GM18867 (cell line): ENCODE measurements around the gene PANK4.
"Not testable (repeated sequence)": the region's sequence is repeated elsewhere in the genome, so short reads cannot be mapped to it uniquely, and the experiment has no call there.

Experiments used
- ATAC-seq: cut with Tn5 transposase; IDR thresholded peaks from one replicate; pipeline ENCODE4 v1.9.1; 2021; ENCODE audit warnings: mild to moderate bottlenecking, moderate library complexity; ENCODE audit not compliant: unreplicated experiment

Gene PANK4

DNA sequence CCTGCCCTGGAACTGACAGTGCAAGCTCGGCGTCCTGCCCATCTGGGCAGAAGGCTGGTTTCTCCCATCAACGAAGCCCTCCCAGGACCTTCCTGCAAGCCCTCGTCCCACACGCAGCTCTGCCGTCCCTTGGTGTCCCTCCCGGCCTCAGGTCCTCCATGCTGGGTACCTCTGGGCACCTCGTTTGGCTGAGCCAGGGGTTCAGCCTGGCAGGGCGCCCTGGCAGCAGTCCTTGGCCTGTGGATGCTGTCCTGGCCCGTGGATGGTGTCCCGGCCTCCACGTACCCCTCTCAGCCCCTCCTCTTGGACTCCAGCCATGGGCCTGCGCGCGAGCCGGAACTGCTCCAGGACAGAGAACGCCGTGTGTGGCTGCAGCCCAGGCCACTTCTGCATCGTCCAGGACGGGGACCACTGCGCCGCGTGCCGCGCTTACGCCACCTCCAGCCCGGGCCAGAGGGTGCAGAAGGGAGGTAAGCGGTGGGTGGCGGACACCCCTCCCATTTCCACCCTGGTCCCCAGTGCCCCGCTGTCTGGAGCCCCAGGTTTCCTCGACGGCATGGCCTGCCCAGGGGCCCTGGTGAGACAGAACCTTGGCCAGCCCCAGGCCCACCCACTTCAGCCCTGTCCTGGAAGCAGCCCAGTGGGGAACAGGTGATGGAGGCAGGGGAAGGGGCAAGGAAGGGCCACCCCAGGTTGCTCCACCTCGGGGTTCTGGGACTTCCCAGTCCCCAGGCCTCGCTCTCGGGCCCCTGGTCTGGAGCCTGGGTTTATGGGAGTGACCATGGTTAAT, 33.3 kb upstream of the PANK4 start:
- no peak for ATAC-seq

DNA sequence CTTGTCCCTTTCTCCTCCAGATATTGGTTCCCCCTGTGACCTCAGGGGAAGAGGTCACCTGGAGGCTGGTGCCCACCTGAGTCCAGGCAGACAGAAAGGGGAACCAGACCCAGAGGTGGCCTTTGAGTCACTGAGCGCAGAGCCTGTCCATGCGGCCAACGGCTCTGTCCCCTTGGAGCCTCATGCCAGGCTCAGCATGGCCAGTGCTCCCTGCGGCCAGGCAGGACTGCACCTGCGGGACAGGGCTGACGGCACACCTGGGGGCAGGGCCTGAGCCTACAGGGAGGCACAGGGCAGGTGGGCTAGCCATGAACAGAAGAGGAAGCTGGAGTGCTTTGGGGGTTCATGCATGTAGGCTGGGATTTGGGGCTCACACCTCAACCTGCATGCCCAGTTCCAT, 32.5 kb upstream of the PANK4 start:
- no peak for ATAC-seq

DNA sequence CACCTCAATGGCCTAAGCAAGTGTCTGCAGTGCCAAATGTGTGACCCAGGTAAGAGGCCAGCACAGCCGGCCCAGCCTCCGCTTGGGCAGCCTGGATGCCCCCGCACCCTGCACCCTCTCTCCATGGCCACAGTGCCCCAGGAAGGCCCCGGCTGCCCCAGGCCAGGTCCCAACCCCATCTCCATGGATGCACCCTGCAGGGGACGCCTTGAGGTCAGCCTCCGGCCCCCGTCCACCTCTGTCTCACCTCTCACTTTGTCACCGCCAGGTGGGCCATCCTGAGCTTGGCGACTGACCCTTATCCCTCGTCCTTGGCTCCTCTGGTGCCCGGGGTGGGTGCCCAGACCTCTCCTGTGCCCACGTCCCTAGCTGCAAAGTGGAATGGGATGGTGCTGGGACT, 32.0 kb upstream of the PANK4 start:
- no peak for ATAC-seq

DNA sequence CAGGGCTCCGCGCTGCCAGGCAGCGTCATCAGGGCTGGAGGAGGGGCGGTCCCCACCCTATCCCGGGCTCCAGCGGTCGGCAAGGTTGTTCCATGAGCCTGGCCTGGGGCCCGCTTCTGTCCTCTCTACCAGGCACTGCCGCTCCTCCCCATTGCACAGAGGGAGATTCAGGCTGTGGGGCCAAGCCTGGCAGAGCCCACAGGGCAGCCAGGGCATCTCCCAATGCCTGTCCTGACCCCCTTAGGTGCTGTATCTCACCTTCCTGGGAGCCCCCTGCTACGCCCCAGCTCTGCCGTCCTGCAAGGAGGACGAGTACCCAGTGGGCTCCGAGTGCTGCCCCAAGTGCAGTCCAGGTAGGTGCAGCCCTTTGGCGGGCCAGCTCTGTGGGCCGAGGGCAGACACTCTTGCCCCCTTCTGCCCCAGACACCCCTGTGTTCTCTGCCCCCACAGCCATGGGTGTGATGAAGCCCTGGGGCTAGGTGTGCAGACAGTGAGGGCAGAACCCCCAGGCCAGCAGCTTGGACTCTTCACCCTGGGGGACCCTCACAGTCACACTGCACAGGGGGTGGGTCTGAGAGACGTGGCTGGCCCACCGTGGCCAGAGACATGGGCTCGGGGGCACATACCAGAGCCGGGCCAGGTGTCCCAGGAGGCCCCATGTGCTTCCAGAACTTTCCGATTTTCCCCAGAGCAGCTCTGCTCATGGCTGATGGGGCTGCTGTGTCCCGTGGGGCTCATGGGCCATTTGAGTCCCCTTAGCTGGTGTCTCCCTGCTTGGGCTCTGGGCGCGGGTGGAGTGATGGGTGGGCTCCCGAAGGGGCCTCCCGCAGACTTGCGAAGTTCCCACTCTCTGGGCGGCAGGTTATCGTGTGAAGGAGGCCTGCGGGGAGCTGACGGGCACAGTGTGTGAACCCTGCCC, 31.3 kb upstream of the PANK4 start:
- ATAC-seq: no peak

DNA sequence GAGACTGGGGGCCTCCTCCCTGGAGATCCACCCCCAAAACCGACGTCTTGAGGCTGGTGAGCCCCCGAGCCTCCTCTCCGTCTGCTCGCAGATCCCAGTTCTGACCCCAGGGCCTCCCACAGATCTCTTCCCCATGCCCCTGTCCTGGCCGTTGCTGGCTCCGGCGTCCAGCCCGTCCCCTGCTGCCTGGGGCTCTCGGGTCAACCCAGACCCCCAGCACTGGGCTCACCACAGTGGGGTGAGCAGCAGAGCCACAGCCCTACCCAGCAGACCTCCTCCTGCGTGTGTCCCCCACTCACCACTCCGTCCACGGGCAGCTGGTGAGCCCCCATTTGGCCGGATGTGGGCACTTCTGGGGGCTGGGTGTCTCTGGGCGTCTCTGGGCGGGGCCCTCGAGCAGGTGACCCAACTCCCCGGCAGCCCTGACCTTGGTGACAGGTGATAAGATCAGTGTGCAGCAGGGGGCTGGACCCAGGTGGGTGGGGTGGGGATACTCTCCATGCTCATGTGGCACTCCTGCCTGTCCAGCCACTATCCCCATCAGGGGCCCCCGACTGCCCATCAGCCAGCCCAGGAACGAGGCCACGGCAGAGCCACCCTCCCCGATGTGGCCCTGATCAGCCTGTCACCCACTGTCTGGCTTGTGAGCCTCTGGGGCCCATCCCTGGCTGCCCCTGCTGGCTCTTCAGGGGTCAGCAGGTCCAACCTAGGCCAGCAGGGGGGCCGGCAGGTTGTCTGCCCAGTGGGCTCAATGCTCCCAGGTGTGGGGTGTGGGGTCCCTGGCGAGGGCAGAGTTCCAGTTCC, 30.5 kb upstream of the PANK4 start:
- no peak for ATAC-seq

DNA sequence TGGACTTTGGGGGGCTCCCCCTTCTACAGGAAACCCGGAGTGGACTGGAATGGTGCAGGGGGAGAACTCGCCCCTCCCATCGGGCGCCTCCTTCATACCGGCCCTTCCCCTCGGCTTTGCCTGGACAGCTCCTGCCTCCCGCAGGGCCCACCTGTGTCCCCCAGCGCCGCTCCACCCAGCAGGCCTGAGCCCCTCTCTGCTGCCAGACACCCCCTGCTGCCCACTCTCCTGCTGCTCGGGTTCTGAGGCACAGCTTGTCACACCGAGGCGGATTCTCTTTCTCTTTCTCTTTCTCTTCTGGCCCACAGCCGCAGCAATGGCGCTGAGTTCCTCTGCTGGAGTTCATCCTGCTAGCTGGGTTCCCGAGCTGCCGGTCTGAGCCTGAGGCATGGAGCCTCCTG, 29.9 kb upstream of the PANK4 start, which contains the start of gene TNFRSF14:
TNFRSF14 (plus strand) TSS at position 95 of the 401 bp plus-strand sequence; CDS start at position 389, 294 bp downstream.
- no peak for ATAC-seq

DNA sequence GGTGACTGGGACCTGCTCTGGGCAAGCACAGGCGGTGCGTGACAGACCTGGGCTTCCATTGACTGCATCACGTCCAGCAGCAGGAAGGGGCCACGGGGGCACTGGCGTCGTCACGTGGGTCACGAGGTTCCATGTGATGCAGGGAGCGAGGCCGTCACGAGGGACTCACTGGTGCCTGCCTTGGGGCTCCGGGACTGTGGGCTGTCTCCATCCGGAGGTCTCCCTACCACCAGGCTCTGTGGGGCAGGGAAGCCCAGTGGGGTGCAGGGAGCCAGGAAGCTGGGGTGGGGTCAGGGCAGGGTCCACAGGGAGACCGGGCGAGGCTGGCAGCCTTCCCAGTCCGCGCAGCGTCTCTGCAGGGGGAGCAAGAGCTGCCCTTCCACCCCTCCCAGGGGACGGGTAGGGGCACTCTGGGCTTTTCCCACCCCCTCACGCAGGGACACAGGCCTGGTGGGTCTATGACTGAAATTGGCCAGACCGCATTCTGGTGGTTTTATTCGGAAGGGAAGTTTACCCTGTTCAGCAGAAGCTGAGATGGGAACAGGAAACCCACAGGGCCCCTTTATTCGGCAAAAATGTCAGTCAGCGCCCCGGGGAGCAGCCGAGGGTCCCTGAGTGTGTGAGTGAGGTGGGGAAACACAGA, 29.4 kb upstream of the PANK4 start:
- ATAC-seq: no peak

DNA sequence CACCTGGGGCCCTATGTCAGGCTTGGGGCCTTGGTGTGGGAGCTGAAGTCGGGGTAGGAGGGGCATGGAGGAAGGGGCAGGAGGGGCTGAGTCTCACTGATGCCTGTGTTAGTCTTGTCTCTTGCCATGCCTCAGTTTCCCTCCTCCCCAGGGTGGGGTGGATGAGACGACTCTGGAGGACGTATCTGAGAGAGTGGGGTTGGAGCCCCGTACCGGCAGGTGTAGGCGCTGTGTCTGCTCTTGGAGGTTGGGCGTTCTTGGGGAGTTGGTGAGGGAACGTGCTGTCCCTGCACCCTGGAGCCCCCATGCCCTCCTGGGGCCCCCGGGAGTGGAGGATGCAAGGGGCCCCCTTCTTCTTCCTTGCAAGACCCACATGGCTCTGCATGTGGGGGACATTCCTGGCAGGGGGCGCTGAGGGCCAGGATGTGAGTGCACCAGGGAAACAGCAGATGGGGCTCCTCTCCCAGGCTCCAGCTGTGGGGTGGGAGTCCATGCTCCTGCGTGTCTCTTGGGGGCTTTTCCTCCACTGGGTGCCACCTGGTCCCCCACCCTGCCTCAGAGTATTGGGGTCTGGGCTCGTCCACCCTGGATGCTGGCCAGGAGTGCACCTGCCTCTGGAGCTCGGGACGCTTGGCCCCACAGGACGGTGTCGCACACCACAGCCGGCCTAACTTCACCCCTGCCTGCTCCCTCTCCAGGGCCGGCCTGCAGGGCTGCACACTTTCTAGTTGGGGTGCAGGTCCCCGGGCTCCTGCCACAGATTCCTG, 28.4 kb upstream of the PANK4 start:
- ATAC-seq: no peak

DNA sequence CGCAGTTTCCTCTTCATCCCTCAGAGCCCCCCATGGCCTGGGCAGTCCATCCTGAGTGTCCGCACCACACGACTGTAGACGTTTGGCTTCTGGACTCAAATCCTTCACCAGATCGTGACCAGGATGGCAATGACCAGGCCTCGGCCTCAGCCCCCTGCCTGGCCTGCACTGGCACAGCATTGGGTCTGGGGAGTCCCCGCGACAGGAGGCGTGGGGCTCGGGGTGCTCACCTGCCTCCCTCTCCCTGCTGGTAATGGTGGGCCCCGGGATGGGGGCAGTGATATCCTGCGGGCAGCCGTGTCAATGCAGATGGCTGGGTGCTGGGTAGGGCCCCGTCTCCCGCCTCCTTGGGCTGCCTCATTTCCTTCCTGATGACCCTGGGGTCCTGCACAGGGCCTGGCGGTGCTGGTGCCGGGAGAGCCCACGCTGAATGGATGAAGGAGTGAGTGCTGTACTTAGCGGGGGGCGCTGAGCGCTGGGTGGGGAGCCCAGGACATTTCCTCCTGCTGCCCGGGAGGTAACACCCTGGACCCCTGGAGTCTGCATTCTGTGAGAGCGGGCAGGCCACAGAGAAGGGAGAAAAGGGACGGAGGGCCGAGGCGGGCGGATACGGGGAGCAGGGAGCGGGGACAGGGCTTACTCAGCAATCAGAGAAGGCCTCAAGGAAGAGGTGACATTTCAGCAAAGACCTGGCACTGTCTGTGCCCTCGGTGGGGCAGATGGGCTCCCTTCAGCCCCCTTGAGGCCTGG, 27.6 kb upstream of the PANK4 start:
- no peak for ATAC-seq

DNA sequence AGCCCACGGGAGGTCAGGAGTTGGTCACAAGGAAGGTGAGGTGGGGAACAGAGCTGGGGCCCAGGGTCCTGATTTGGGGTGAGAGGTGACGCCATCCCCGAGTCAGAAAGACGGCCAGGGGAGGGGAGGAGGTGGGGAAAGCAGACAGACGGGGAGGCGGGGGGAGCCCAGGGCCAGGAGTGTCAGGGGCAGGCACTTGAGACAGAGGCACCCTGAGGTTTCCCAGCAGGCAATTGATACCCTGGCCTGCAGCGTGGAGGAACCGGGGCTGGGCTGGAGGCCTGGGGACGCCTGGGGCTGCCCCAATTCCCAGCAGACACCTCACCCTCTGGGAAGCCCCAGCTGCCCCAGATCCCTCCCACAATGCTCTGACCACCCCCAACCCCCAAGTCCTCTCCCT, 26.7 kb upstream of the PANK4 start:
- ATAC-seq: not testable (repeated sequence)

DNA sequence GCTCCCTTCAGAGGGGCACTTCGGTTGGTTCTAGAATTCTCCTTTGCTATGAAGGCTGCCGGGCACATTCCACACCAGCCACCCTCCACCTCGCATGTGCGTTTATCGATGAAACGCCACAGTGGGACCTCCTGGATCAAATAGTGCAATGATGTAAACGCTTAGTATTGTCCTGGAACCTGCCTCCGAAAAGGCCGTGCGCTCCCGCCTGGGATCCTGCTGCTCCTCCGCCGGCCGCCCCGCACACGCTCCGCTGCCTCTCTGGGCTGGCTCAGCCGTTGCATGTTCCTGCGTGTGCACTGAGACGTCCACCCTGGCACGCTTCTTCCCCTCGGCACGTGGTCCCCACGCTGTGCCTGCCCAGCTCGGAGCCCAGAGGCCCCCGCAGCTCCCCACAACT, 25.8 kb upstream of the PANK4 start:
- no peak for ATAC-seq

DNA sequence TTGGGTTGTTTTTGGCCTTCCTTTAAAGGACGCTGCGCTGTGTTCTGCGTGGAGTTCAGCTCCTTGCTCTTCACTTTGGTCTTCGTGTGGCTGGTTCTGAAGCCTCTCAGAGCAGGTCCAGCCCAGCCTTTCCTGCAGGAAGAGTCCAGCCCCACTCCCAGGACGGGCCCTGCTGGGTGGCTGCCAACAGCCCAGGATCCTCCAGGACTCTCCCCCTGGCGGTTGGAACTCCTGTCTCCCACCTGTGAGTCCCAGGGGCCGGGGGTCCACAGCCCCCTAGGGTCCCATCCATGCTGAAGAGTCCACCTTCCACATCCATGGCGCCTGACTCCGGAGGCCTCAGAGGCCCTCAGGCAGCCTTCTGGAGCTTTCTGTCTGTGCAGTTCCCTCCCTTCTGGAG, 25.1 kb upstream of the PANK4 start:
- ATAC-seq: not testable (repeated sequence)

DNA sequence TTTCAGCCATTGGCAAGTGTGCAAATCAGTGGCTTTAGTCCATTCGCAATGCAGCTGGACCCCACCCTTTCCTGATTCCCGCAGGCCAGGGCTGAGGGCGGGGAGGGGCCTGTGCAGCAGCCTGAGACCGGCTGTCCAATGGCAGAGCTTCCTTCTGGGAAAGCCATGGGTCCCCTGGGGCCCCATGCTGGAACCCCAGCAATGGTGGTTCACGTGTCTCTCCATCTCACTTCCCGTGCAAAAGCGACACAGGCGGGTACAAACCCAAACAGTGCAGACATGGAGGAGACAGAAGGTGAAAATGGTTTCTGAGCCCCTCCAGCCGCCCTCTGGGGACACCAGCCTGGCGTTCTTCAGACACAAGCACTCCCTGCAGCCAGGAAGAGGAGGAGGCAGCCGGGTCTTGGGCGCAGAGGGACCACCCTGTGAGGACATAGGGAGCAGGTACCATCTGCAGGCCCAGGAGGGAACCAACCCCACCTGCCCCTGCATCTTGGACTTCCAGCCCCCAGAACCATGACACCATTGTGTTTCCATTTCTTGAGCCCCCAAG, 24.0 kb upstream of the PANK4 start:
- not testable (repeated sequence) for ATAC-seq

DNA sequence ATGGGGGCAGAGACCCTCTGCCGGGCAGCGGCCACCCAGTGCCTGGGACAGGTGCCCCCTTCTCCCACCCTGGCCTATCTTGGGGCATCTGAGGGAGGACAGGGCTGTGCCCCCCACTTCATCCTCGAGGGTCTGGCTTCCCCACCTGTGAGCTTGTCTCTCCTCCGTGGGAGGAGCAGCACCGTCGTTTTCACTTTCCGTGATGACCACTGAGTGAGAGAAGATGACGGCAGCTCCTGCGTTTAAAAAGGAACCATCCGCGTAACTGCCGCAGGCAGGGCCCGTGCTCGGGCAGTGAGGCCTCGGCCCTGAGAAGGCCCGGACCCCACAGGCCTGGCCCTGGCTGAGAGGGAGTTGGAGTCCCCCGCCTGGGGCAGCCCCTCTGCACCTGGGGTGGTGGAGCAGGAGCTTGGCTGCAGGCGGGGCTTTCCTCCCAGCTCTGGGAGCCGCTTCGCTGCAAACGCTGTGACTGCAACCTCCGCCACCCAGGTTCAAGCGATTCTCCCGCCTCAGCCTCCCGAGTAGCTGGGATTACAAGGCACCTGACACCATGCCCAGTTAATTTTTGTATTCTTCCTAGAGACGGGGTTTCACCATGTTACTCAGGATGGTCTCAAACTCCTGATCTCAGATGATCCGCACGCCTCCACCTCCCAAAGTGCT, 23.1 kb upstream of the PANK4 start:
- not testable (repeated sequence) for ATAC-seq

DNA sequence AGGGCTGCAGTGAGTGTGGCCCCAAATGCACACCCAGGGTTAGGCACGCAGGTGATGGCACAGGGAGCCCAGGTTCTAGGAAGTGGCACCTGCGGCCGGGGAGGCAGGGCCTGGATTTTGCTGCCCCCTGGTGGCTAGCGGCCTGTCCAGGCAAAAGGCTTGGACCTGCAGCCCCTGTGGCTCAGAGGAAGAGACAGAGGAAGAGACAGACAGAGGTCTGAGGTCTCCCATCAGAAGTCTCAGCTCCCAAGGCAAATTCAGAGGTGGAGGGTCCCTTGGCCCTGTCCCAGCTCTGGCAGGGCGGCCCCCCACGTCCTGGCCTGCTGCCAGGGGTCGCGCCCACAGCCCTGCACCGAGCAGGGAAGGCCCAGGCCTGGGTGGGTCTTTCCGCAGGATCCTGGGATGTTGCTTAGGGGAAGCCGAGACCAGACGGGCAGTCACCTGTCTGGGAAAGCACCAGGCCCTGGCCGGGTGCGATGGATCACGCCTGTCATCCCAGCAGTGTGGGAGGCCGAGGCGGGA, 21.7 kb upstream of the PANK4 start:
- peak; percentile 15 for ATAC-seq

DNA sequence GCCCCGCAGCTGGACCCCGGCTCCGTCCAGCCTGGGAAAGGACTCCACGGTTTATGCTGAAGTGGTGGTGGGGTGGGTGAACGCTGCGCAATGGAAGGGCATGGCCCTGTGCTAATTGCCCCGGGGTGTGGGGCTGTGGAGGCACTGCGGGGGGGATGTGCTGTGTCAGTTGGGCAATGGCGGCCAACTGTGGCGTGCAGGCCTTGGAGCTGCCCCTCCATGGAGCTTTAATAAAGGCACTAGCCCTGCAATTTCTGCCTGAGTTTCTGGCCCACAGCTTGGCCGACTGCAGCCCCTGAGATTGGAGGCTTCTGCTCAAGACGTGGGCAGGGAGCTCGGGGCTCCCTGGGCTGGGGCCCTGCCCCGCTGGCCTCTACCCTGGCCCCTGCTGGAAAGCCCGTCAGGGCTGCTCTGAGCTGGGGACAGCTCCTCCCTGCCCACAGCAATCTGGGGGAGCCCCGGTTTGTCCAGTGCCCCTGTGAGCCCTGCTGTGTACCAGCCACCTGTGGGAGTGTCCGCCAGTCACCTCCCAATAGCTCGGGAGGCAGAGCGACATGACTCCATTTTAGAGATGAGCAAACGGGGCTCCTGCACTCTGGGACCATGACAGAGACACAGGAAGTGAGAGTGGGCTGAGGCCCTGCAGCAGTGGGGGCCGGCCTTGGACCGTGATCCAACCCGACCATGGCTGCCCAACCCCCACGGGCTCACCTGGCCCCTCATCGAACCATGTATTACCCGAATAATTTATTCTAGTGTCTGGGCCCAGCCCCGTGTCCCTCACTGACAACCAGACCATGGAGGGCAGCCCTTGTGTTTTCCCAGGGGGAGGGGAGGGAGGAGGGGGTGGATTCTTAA, 21.0 kb upstream of the PANK4 start:
- no peak for ATAC-seq
